HCT116 (cell line): Measurements from ENCODE around the gene DUSP2. TPM values are rescaled to one million over a fixed set of nuclear protein-coding genes. Genes with fewer than 3 reads are reported as not detected.

Experiments used
- ATAC-seq: fragments of 200-7000 bp; cut with Tn5 transposase; 2 replicates; pipeline ENCODE4 v1.9.1; 2020; ENCODE audit warnings: mild to moderate bottlenecking, moderate library complexity
- BruUV-seq: library from RNA; stranded (reverse); fragments of 400-500 nt; replicated peaks from 2 replicates; lab custom pipeline; 2021; lab: Mats Ljungman, UMichigan
- CTCF ChIA-PET: fragments of 300-600 bp; sonication (Branson Sonifier 250); formaldehyde crosslinking; loops from one replicate; lab custom pipeline; 2021; ENCODE audit warnings: antibody characterized with exemption; lab: Charles Lee
- POLR2A ChIA-PET: fragments of 300-600, 350-600 bp; sonication (Branson Sonifier 250); formaldehyde crosslinking; loops from one replicate; lab custom pipeline; 2021; ENCODE audit warnings: antibody characterized with exemption; lab: Charles Lee
- RAD21 ChIA-PET, 2 experiments: fragments of 300-600 bp; sonication (Branson Sonifier 250); formaldehyde crosslinking; loops; one replicate each; lab custom pipeline; 2023; ENCODE audit warnings: low total read pairs in 2 of 2; ENCODE audit not compliant: uncharacterized antibody in 2 of 2, unreplicated experiment in 2 of 2, low non-redundant PET in 1 of 2; lab: Charles Lee
- DNase-seq: peaks from one replicate; pipeline ENCODE4 v3.0.0-alpha.2; 2010; ENCODE audit warnings: low read depth, low spot score
- H2AFZ ChIP-seq: fragments of 200-600 bp; shearing (Covaris generic), sonication (generic); 2 replicates; pipeline ENCODE4 v1.6.1; 2017; ENCODE audit warnings: low read depth, mixed run types, mixed read lengths, antibody characterized with exemption, low read length; ENCODE audit not compliant: poor library complexity, severe bottlenecking
- H3K27ac ChIP-seq: 2 replicates; pipeline ENCODE4 v1.5.1; 2012; ENCODE audit warnings: low read depth, low read length
- H3K27me3 ChIP-seq: fragments of 200-600 bp; sonication (generic); 2 replicates; pipeline ENCODE4 v1.6.1; 2016; ENCODE audit warnings: mixed run types, low read length, mixed read lengths; ENCODE audit not compliant: insufficient read depth
- H3K36me3 ChIP-seq, 2 experiments: fragments of 200-500 bp in 1 of 2; fragments of 200-600 bp in 1 of 2; sonication (Bioruptor generic) in 1 of 2; sonication (generic) in 1 of 2; 2 replicates each; pipeline versions ENCODE4 v1.5.1 to v1.6.1; 2014 to 2016; ENCODE audit warnings: low read length in 2 of 2, inconsistent platforms in 1 of 2, mixed read lengths in 1 of 2, mixed run types in 1 of 2; ENCODE audit not compliant: insufficient read depth in 2 of 2, control insufficient read depth in 1 of 2
- H3K4me1 ChIP-seq, 2 experiments: fragments of 200-600 bp in 1 of 2; sonication (generic) in 1 of 2; 2 replicates each; pipeline versions ENCODE4 v1.5.1 to v1.6.1; 2012 to 2017; ENCODE audit warnings: low read length in 2 of 2, inconsistent platforms in 1 of 2, mild to moderate bottlenecking in 1 of 2, mixed read lengths in 1 of 2, mixed run types in 1 of 2, moderate library complexity in 1 of 2; ENCODE audit not compliant: insufficient read depth in 2 of 2, control insufficient read depth in 1 of 2
- H3K4me2 ChIP-seq: fragments of 200-600 bp; sonication (generic); 2 replicates; pipeline ENCODE4 v1.6.1; 2017; ENCODE audit warnings: mixed run types, low read length, mixed read lengths
- H3K4me3 ChIP-seq, 2 experiments: fragments of 200-600 bp in 1 of 2; sonication (generic) in 1 of 2; replicated peaks in 1 of 2; 2 replicates each; pipeline ENCODE4 v1.5.1; 2011 to 2016; ENCODE audit warnings: low read length in 2 of 2, control low read depth in 1 of 2, low read depth in 1 of 2, mild to moderate bottlenecking in 1 of 2, mixed read lengths in 1 of 2, mixed run types in 1 of 2
- H3K79me2 ChIP-seq: fragments of 200-600 bp; sonication (generic); 2 replicates; pipeline ENCODE4 v1.6.1; 2017; ENCODE audit warnings: mild to moderate bottlenecking, mixed run types, low read length, moderate library complexity, mixed read lengths; ENCODE audit not compliant: insufficient read depth
- H3K9ac ChIP-seq: fragments of 200-600 bp; sonication (generic); 2 replicates; pipeline ENCODE4 v1.6.1; 2016; ENCODE audit warnings: low read length, mixed read lengths
- H3K9me2 ChIP-seq: fragments of 200-600 bp; sonication (generic), shearing (Covaris generic); 2 replicates; pipeline ENCODE4 v1.6.1; 2017; ENCODE audit warnings: mixed run types, mild to moderate bottlenecking, moderate library complexity; ENCODE audit not compliant: insufficient read depth
- H3K9me3 ChIP-seq, 2 experiments: fragments of 200-500 bp in 1 of 2; fragments of 200-600 bp in 1 of 2; sonication (Bioruptor generic) in 1 of 2; sonication (generic) in 1 of 2; 2 replicates each; pipeline ENCODE4 v1.6.1; 2014 to 2017; ENCODE audit warnings: low read length in 2 of 2, mixed read lengths in 2 of 2, inconsistent platforms in 1 of 2, low read depth in 1 of 2, mild to moderate bottlenecking in 1 of 2, mixed run types in 1 of 2, moderate library complexity in 1 of 2; ENCODE audit not compliant: control insufficient read depth in 1 of 2, insufficient read depth in 1 of 2
- H4K20me1 ChIP-seq: fragments of 200-600 bp; sonication (generic), shearing (Covaris generic); 2 replicates; pipeline ENCODE4 v1.6.1; 2017; ENCODE audit warnings: mixed run types, mild to moderate bottlenecking, moderate library complexity; ENCODE audit not compliant: insufficient read depth
- CBX3 ChIP-seq: IDR thresholded peaks from 2 replicates; pipeline ENCODE4 v1.6.1; 2012; ENCODE audit warnings: low read depth
- EGR1 ChIP-seq: IDR thresholded peaks from 2 replicates; pipeline ENCODE4 v1.6.1; 2012; ENCODE audit warnings: low read depth
- EZH2 ChIP-seq: fragments of 200-600 bp; sonication (generic); IDR thresholded peaks from 2 replicates; pipeline ENCODE4 v1.6.1; 2017; ENCODE audit warnings: antibody characterized with exemption, mixed run types
- EZH2phosphoT487 ChIP-seq: fragments of 200-600 bp; IDR thresholded peaks from 2 replicates; pipeline ENCODE4 v1.6.1; 2018; ENCODE audit warnings: antibody characterized with exemption, borderline replicate concordance
- FOSL1 ChIP-seq: IDR thresholded peaks from 2 replicates; pipeline ENCODE4 v1.6.1; 2012; ENCODE audit warnings: low read depth
- JUND ChIP-seq: IDR thresholded peaks from 2 replicates; pipeline ENCODE4 v1.6.1; 2012
- POLR2A ChIP-seq: IDR thresholded peaks from 2 replicates; pipeline ENCODE4 v1.7.0; 2011; ENCODE audit warnings: borderline replicate concordance; ENCODE audit not compliant: insufficient read depth, insufficient read length; ENCODE audit errors: extremely low read depth
- POLR2AphosphoS5 ChIP-seq: IDR thresholded peaks from 2 replicates; pipeline ENCODE4 v1.6.1; 2011; ENCODE audit warnings: mild to moderate bottlenecking, low read depth, low read length, moderate library complexity
- RAD21 ChIP-seq: IDR thresholded peaks from 2 replicates; pipeline ENCODE4 v1.6.1; 2012; ENCODE audit warnings: low read depth, mild to moderate bottlenecking
- SIN3A ChIP-seq: IDR thresholded peaks from 2 replicates; pipeline ENCODE4 v1.6.1; 2012; ENCODE audit warnings: low read depth
- SP1 ChIP-seq: IDR thresholded peaks from 2 replicates; pipeline ENCODE4 v1.6.1; 2012; ENCODE audit warnings: low read depth
- SRF ChIP-seq: IDR thresholded peaks from 2 replicates; pipeline ENCODE4 v1.6.1; 2012; ENCODE audit warnings: low read depth
- TCF7L2 ChIP-seq: IDR thresholded peaks from 2 replicates; pipeline ENCODE4 v1.7.0; 2011; ENCODE audit warnings: borderline replicate concordance, inconsistent platforms; ENCODE audit not compliant: insufficient read depth, insufficient read length; ENCODE audit errors: extremely low read depth
- YY1 ChIP-seq: IDR thresholded peaks from 2 replicates; pipeline ENCODE4 v1.6.1; 2011; ENCODE audit warnings: low read length, low read depth, moderate library complexity, mild to moderate bottlenecking; ENCODE audit not compliant: insufficient replicate concordance; ENCODE audit errors: extremely low read depth
- ZFX ChIP-seq: fragments of 450-650 bp; IDR thresholded peaks from 2 replicates; pipeline ENCODE4 v1.6.1; 2017
- intact Hi-C: fragments of 100-400 bp; cut with micrococcal nuclease; formaldehyde crosslinking; loops from 2 replicates; pipeline ENCODE4 v1.10.0; 2022
- total RNA-seq: library from RNA; stranded (reverse); gene quantifications from one replicate; pipeline ENCODE4 v1.2.1, GENCODE V29; 2021; ENCODE audit not compliant: unreplicated experiment
- TF ChIP-seq, protein P1 (sequence below), 3 experiments: fragments of 200-600 bp in 1 of 3; sonication (generic) in 1 of 3; IDR thresholded peaks in 2 of 3; conservative IDR thresholded peaks in 1 of 3; 2 replicates each; pipeline ENCODE4 v1.5.1; 2012 to 2017; ENCODE audit warnings: low read depth in 2 of 3, low read length in 2 of 3, antibody characterized with exemption in 1 of 3, borderline replicate concordance in 1 of 3, control low read depth in 1 of 3, mild to moderate bottlenecking in 1 of 3, mixed read lengths in 1 of 3, mixed run types in 1 of 3, moderate library complexity in 1 of 3; ENCODE audit not compliant: insufficient read depth in 1 of 3
- TF ChIP-seq, protein P2 (sequence below): IDR thresholded peaks from 2 replicates; pipeline ENCODE4 v1.6.1; 2012
- TF ChIP-seq, protein P3 (sequence below): IDR thresholded peaks from 2 replicates; pipeline ENCODE4 v1.6.1; 2011; ENCODE audit warnings: mild to moderate bottlenecking, low read length, moderate library complexity; ENCODE audit not compliant: insufficient replicate concordance; ENCODE audit errors: extremely low read depth
- TF ChIP-seq, protein P4 (sequence below): IDR thresholded peaks from 2 replicates; pipeline ENCODE4 v1.6.1; 2012; ENCODE audit warnings: low read depth
- TF ChIP-seq, protein P5 (sequence below): IDR thresholded peaks from 2 replicates; pipeline ENCODE4 v1.6.1; 2012

The DUSP2 gene
- total RNA-seq, 1 experiment from 2014 or later: 24.5 TPM

DNA sequence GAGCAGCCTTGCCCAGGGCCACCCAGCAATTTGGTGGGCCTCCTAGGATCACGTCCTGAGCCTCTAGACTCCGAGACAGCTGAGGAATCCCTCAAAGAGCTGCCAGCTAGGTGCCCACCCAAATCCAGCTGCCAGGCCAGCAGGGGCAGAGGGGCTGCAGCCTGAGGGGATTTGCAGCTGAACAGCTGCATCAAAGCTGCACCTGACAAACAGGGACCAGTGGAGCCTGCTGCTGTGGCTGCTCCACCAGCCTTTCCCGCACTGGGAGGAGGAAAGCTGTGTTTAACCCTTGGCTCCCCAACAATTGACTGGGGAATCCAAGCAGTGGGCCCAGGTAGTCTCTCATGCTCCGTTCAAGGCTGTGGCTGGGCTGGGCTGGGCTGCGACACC is 37.1 kb downstream of the DUSP2 start:
- Histone ChIP-seq H3K27me3 (no peaks in the 10 kb centered on the region), H2AFZ (no peak overlapping the region), H3K9me2 (no peaks in the 10 kb centered on the region), H4K20me1 (no peaks in the 10 kb centered on the region), H3K9me3 (peaks cover 11 to 14% of the 10 kb centered on the region in 2 experiments; a peak in 2 of 4 replicates), H3K4me1 (no peaks in the 10 kb centered on the region), H3K79me2 (no peaks in the 10 kb centered on the region), H3K4me2 (no peak overlapping the region), H3K27ac (no peak overlapping the region), H3K9ac (no peak overlapping the region), H3K36me3 (no peaks in the 10 kb centered on the region), H3K4me3 (no peak overlapping the region)
- CTCF ChIA-PET: no interaction called here
- intact Hi-C loops: no loop called here
- DNase-seq (no peak), ATAC-seq (no peak)
- BruUV-seq: no TSS peak
- RAD21 ChIA-PET: no interaction called here
- TF ChIP-seq FOSL1 (no peak), TCF7L2 (no peak), EGR1 (no peak), YY1 (no peak), ZFX (no peak), POLR2A (no peak), JUND (no peak), EZH2phosphoT487 (no peak), SP1 (no peak), POLR2AphosphoS5 (no peak), SIN3A (no peak), SRF (no peak), EZH2 (no peak), CBX3 (no peak), RAD21 (no peak)
- TF ChIP-seq, protein P1, sequence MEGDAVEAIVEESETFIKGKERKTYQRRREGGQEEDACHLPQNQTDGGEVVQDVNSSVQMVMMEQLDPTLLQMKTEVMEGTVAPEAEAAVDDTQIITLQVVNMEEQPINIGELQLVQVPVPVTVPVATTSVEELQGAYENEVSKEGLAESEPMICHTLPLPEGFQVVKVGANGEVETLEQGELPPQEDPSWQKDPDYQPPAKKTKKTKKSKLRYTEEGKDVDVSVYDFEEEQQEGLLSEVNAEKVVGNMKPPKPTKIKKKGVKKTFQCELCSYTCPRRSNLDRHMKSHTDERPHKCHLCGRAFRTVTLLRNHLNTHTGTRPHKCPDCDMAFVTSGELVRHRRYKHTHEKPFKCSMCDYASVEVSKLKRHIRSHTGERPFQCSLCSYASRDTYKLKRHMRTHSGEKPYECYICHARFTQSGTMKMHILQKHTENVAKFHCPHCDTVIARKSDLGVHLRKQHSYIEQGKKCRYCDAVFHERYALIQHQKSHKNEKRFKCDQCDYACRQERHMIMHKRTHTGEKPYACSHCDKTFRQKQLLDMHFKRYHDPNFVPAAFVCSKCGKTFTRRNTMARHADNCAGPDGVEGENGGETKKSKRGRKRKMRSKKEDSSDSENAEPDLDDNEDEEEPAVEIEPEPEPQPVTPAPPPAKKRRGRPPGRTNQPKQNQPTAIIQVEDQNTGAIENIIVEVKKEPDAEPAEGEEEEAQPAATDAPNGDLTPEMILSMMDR (IDR thresholded peaks at IDR 0.05 in 2 of 3, conservative IDR thresholded peaks at IDR 0.05 in 1 of 3; ENCODE audit: borderline replicate concordance in 1 of 3, insufficient read depth in 1 of 3, low read depth in 2 of 3, low read length in 2 of 3): no peak
- TF ChIP-seq, protein P2, sequence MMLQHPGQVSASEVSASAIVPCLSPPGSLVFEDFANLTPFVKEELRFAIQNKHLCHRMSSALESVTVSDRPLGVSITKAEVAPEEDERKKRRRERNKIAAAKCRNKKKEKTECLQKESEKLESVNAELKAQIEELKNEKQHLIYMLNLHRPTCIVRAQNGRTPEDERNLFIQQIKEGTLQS: no peak
- TF ChIP-seq, protein P3, sequence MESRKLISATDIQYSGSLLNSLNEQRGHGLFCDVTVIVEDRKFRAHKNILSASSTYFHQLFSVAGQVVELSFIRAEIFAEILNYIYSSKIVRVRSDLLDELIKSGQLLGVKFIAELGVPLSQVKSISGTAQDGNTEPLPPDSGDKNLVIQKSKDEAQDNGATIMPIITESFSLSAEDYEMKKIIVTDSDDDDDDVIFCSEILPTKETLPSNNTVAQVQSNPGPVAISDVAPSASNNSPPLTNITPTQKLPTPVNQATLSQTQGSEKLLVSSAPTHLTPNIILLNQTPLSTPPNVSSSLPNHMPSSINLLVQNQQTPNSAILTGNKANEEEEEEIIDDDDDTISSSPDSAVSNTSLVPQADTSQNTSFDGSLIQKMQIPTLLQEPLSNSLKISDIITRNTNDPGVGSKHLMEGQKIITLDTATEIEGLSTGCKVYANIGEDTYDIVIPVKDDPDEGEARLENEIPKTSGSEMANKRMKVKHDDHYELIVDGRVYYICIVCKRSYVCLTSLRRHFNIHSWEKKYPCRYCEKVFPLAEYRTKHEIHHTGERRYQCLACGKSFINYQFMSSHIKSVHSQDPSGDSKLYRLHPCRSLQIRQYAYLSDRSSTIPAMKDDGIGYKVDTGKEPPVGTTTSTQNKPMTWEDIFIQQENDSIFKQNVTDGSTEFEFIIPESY: no peak
- TF ChIP-seq, protein P4, sequence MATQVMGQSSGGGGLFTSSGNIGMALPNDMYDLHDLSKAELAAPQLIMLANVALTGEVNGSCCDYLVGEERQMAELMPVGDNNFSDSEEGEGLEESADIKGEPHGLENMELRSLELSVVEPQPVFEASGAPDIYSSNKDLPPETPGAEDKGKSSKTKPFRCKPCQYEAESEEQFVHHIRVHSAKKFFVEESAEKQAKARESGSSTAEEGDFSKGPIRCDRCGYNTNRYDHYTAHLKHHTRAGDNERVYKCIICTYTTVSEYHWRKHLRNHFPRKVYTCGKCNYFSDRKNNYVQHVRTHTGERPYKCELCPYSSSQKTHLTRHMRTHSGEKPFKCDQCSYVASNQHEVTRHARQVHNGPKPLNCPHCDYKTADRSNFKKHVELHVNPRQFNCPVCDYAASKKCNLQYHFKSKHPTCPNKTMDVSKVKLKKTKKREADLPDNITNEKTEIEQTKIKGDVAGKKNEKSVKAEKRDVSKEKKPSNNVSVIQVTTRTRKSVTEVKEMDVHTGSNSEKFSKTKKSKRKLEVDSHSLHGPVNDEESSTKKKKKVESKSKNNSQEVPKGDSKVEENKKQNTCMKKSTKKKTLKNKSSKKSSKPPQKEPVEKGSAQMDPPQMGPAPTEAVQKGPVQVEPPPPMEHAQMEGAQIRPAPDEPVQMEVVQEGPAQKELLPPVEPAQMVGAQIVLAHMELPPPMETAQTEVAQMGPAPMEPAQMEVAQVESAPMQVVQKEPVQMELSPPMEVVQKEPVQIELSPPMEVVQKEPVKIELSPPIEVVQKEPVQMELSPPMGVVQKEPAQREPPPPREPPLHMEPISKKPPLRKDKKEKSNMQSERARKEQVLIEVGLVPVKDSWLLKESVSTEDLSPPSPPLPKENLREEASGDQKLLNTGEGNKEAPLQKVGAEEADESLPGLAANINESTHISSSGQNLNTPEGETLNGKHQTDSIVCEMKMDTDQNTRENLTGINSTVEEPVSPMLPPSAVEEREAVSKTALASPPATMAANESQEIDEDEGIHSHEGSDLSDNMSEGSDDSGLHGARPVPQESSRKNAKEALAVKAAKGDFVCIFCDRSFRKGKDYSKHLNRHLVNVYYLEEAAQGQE: no peak
- TF ChIP-seq, protein P5, sequence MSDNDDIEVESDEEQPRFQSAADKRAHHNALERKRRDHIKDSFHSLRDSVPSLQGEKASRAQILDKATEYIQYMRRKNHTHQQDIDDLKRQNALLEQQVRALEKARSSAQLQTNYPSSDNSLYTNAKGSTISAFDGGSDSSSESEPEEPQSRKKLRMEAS: no peak
- POLR2A ChIA-PET: no interaction called here
